Spinal cord (tissue), 10 donors: ENCODE data around the gene PCMTD2. TPM values are rescaled to one million over a fixed set of nuclear protein-coding genes. Genes with fewer than 3 reads are reported as not detected.

Source experiments
- DNase-seq, 6 donors: peaks; one replicate each; pipeline versions ENCODE4 v3.0.0 to v3.0.0-alpha.2; 2013 to 2015; ENCODE audit warnings: low spot score in 6 of 6, low read depth in 4 of 6
- H3K27ac ChIP-seq: one replicate; pipeline ENCODE4 v1.5.1; 2013; ENCODE audit warnings: low read depth, low read length, control low read depth
- H3K27me3 ChIP-seq: one replicate; pipeline ENCODE4 v1.6.1; 2013; ENCODE audit warnings: low read length; ENCODE audit not compliant: control insufficient read depth, insufficient read depth
- H3K36me3 ChIP-seq: one replicate; pipeline ENCODE4 v1.6.1; 2013; ENCODE audit warnings: low read length; ENCODE audit not compliant: control insufficient read depth, insufficient read depth
- H3K4me1 ChIP-seq: one replicate; pipeline ENCODE4 v1.6.1; 2013; ENCODE audit warnings: low read length; ENCODE audit not compliant: control insufficient read depth, insufficient read depth
- H3K4me3 ChIP-seq: one replicate; pipeline ENCODE4 v1.5.1; 2013; ENCODE audit warnings: low read depth, low read length, control low read depth
- H3K9me3 ChIP-seq: one replicate; pipeline ENCODE4 v1.6.1; 2013; ENCODE audit warnings: low read length; ENCODE audit not compliant: control insufficient read depth, insufficient read depth
- WGBS: methylation state at CpG from one replicate; pipeline ENCODE4 v1.1.5; 2013; ENCODE audit warnings: missing lambda C conversion rate; ENCODE audit not compliant: insufficient coverage; 5-methylcytosine and 5-hydroxymethylcytosine counted together
- polyA plus RNA-seq, 2 donors: library from polyadenylated mRNA; unstranded; fragments of 120-200 nt; gene quantifications; one replicate each; pipeline ENCODE4 v1.2.1, GENCODE V29; 2013; ENCODE audit not compliant: insufficient read length in 2 of 2
- total RNA-seq, 2 donors: library from RNA; depleted of rRNA in 1 of 2; stranded (reverse); fragments of 120-200 nt in 1 of 2; fragments of >200 nt in 1 of 2; gene quantifications; one replicate each; pipeline versions ENCODE4 v1.2.3 to v1.2.4, GENCODE V29; 2013 to 2014
- donor health status: healthy.

Gene PCMTD2
- total and polyA plus RNA-seq, 4 donors: 79.6 to 112 (median 91.5) TPM

GRCh38 chr20:64244281-64244805 lies 11.2 kb upstream of the PCMTD2 start:
- H3K36me3 ChIP-seq: peaks cover 35% of the 10 kb centered on the region

GRCh38 chr20:64244870-64245603 lies 10.5 kb upstream of the PCMTD2 start:
- H3K4me3 ChIP-seq: no peak overlapping the region

More at GRCh38 chr20:64244281-64244805, 11.2 kb upstream of the PCMTD2 start:
- no peaks in the 10 kb centered on the region for H3K27me3 ChIP-seq
- DNase-seq: no peak
- no peaks in the 10 kb centered on the region for H3K9me3 ChIP-seq
- H3K4me1 ChIP-seq: no peaks in the 10 kb centered on the region
- no peak overlapping the region for H3K27ac ChIP-seq
- whole genome bisulfite sequencing: 65% methylated on average over 2 of the region's 2 CpGs
- H3K4me3 ChIP-seq: no peak overlapping the region

GRCh38 chr20:64245746-64246595 lies 9.6 kb upstream of the PCMTD2 start:
- no peak for DNase-seq
- H3K27me3 ChIP-seq: no peaks in the 10 kb centered on the region
- peaks cover 18% of the 10 kb centered on the region for H3K36me3 ChIP-seq
- WGBS: 88% methylated on average over 8 of the region's 9 CpGs
- H3K4me1 ChIP-seq: no peaks in the 10 kb centered on the region
- H3K4me3 ChIP-seq: no peak overlapping the region
- no peaks in the 10 kb centered on the region for H3K9me3 ChIP-seq
- no peak overlapping the region for H3K27ac ChIP-seq

More at GRCh38 chr20:64244870-64245603, 10.5 kb upstream of the PCMTD2 start:
- Histone ChIP-seq H3K4me1 (no peaks in the 10 kb centered on the region), H3K36me3 (peaks cover 28% of the 10 kb centered on the region), H3K9me3 (no peaks in the 10 kb centered on the region), H3K27me3 (no peaks in the 10 kb centered on the region), H3K27ac (no peak overlapping the region)
- WGBS: 61% methylated on average over 8 of the region's 8 CpGs
- no peak for DNase-seq

GRCh38 chr20:64246616-64247306 lies 8.8 kb upstream of the PCMTD2 start:
- no peaks in the 10 kb centered on the region for H3K4me1 ChIP-seq
- H3K27ac ChIP-seq: no peak overlapping the region
- WGBS: 86% methylated on average over 10 of the region's 10 CpGs
- peaks cover 16% of the 10 kb centered on the region for H3K36me3 ChIP-seq
- no peak overlapping the region for H3K4me3 ChIP-seq
- H3K9me3 ChIP-seq: no peaks in the 10 kb centered on the region
- no peak for DNase-seq
- no peaks in the 10 kb centered on the region for H3K27me3 ChIP-seq

GRCh38 chr20:64247307-64247618 lies 8.3 kb upstream of the PCMTD2 start:
- Histone ChIP-seq H3K9me3 (no peaks in the 10 kb centered on the region), H3K27me3 (no peaks in the 10 kb centered on the region), H3K36me3 (peaks cover 11% of the 10 kb centered on the region), H3K4me3 (no peak overlapping the region), H3K27ac (no peak overlapping the region), H3K4me1 (no peaks in the 10 kb centered on the region)
- no peak for DNase-seq
- WGBS: 80% methylated on average over 6 of the region's 9 CpGs

GRCh38 chr20:64247970-64248841 lies 7.3 kb upstream of the PCMTD2 start:
- Histone ChIP-seq H3K9me3 (no peaks in the 10 kb centered on the region), H3K4me1 (no peaks in the 10 kb centered on the region), H3K27ac (no peak overlapping the region), H3K4me3 (no peak overlapping the region), H3K36me3 (peaks cover 13% of the 10 kb centered on the region), H3K27me3 (no peaks in the 10 kb centered on the region)
- peak in 1 of 6 donors; percentile 20 for DNase-seq
- 74% methylated on average over 24 of the region's 33 CpGs for WGBS

- H3K27ac ChIP-seq: no peak overlapping the region
- WGBS: no CpG with 5 or more reads among the region's 2 CpGs
- no peak for DNase-seq
- no peak overlapping the region for H3K4me3 ChIP-seq
- H3K9me3 ChIP-seq: no peaks in the 10 kb centered on the region
- H3K27me3 ChIP-seq: no peaks in the 10 kb centered on the region
- H3K4me1 ChIP-seq: peaks cover 9% of the 10 kb centered on the region
- H3K36me3 ChIP-seq: peaks cover 8% of the 10 kb centered on the region
Observed at GRCh38 chr20:64250027-64250426, 5.5 kb upstream of the PCMTD2 start.

- DNase-seq: no peak
Observed at GRCh38 chr20:64253000-64253383, 2.6 kb upstream of the PCMTD2 start.

GRCh38 chr20:64253443-64253842 lies 2.1 kb upstream of the PCMTD2 start:
- DNase-seq: no peak
- Histone ChIP-seq H3K9me3 (no peaks in the 10 kb centered on the region), H3K27ac (no peak overlapping the region), H3K27me3 (no peaks in the 10 kb centered on the region), H3K4me1 (peaks cover 22% of the 10 kb centered on the region), H3K4me3 (no peak overlapping the region), H3K36me3 (peaks cover 4% of the 10 kb centered on the region)
- WGBS: 70% methylated on average over 2 of the region's 4 CpGs

More at GRCh38 chr20:64253000-64253383, 2.6 kb upstream of the PCMTD2 start:
- no peak overlapping the region for H3K27ac ChIP-seq
- 97% methylated on average over 4 of the region's 4 CpGs for WGBS
- H3K36me3 ChIP-seq: peaks cover 4% of the 10 kb centered on the region
- no peaks in the 10 kb centered on the region for H3K9me3 ChIP-seq
- no peak overlapping the region for H3K4me3 ChIP-seq
- H3K4me1 ChIP-seq: peaks cover 22% of the 10 kb centered on the region
- H3K27me3 ChIP-seq: no peaks in the 10 kb centered on the region
